Neural progenitor cell (in vitro differentiated cells): ENCODE measurements around the gene PRUNE2. TPM values are rescaled to one million over a fixed set of nuclear protein-coding genes. Genes with fewer than 3 reads are reported as not detected.
"Not testable (repeated sequence)": the region's sequence is repeated elsewhere in the genome, so short reads cannot be mapped to it uniquely, and the experiment has no call there.

Experiments
- DNase-seq: peaks from one replicate; pipeline ENCODE4 v3.0.0-alpha.2; 2016; ENCODE audit warnings: low spot score
- H2AFZ ChIP-seq: fragments of 200-600 bp; sonication (generic); replicated peaks from 2 replicates; pipeline ENCODE4 v1.6.1; 2016; ENCODE audit warnings: antibody characterized with exemption
- H3F3A ChIP-seq: fragments of 200-600 bp; sonication (generic); 2 replicates; pipeline ENCODE4 v1.6.1; 2016; ENCODE audit warnings: antibody characterized with exemption, low read depth
- H3K27ac ChIP-seq: fragments of 200-600 bp; sonication (generic); 2 replicates; pipeline ENCODE4 v1.5.1; 2016; ENCODE audit warnings: mild to moderate bottlenecking
- H3K27me3 ChIP-seq: fragments of 200-600 bp; sonication (generic); 2 replicates; pipeline ENCODE4 v1.6.1; 2016; ENCODE audit warnings: mild to moderate bottlenecking, moderate library complexity
- H3K36me3 ChIP-seq: fragments of 200-600 bp; sonication (generic); 2 replicates; pipeline ENCODE4 v1.5.1; 2016
- H3K4me1 ChIP-seq: fragments of 200-600 bp; sonication (generic); 2 replicates; pipeline ENCODE4 v1.6.1; 2016; ENCODE audit warnings: mixed run types
- H3K4me2 ChIP-seq: fragments of 200-600 bp; sonication (generic); 2 replicates; pipeline ENCODE4 v1.6.1; 2016
- H3K4me3 ChIP-seq: fragments of 200-600 bp; sonication (generic); 2 replicates; pipeline ENCODE4 v1.5.1; 2016
- H3K79me2 ChIP-seq: fragments of 200-600 bp; sonication (generic); 2 replicates; pipeline ENCODE4 v1.6.1; 2016; ENCODE audit warnings: low read depth
- H3K9ac ChIP-seq: fragments of 200-600 bp; sonication (generic); 2 replicates; pipeline ENCODE4 v1.6.1; 2016
- H3K9me3 ChIP-seq: fragments of 200-600 bp; sonication (generic); 2 replicates; pipeline ENCODE4 v1.5.1; 2016; ENCODE audit warnings: low read depth
- H4K20me1 ChIP-seq: fragments of 200-600 bp; sonication (generic); 2 replicates; pipeline ENCODE4 v1.6.1; 2016; ENCODE audit warnings: low read depth
- H3K27ac Mint-ChIP-seq: 3 replicates; pipeline ENCODE4 v1.8.0; 2021; ENCODE audit warnings: mixed read lengths
- H3K27me3 Mint-ChIP-seq: 2 replicates; pipeline ENCODE4 v1.8.0; 2022; ENCODE audit warnings: low read depth, mild to moderate bottlenecking, inconsistent platforms, moderate library complexity, mixed read lengths; ENCODE audit not compliant: insufficient read depth
- H3K36me3 Mint-ChIP-seq: 3 replicates; pipeline ENCODE4 v1.8.0; 2021; ENCODE audit warnings: mixed read lengths
- H3K4me1 Mint-ChIP-seq: 3 replicates; pipeline ENCODE4 v1.8.0; 2021; ENCODE audit warnings: mixed read lengths
- H3K4me3 Mint-ChIP-seq: 3 replicates; pipeline ENCODE4 v1.8.0; 2021; ENCODE audit warnings: mild to moderate bottlenecking, moderate library complexity, mixed read lengths
- H3K9me3 Mint-ChIP-seq: 3 replicates; pipeline ENCODE4 v1.8.0; 2020; ENCODE audit warnings: mixed read lengths
- CTCF ChIP-seq: fragments of 200-600 bp; sonication (generic); IDR thresholded peaks from 2 replicates; pipeline ENCODE4 v1.5.1; 2017; ENCODE audit warnings: antibody characterized with exemption, mild to moderate bottlenecking
- EZH2 ChIP-seq: fragments of 200-600 bp; sonication (generic); IDR thresholded peaks from 2 replicates; pipeline ENCODE4 v1.6.1; 2017; ENCODE audit warnings: antibody characterized with exemption, mild to moderate bottlenecking, moderate library complexity
- EZH2phosphoT487 ChIP-seq: fragments of 200-600 bp; sonication (generic); IDR thresholded peaks from 2 replicates; pipeline ENCODE4 v1.6.1; 2017; ENCODE audit warnings: antibody characterized with exemption
- total RNA-seq: library from RNA; depleted of rRNA; stranded (reverse); fragments of >200 nt; gene quantifications from 2 replicates; pipeline ENCODE4 v1.2.3, GENCODE V29; 2015; ENCODE audit warnings: low replicate concordance

The PRUNE2 gene
- 18.4 and 28.2 TPM in 2 replicates for total RNA-seq

- peak within 1 kb of the TSS; percentile 89 for H3K4me3 Mint-ChIP-seq
- Histone ChIP-seq H3K79me2 (no peaks in the 10 kb centered on the region), H3K27ac (no peak within 1 kb of the TSS), H3K4me2 (peak within 1 kb of the TSS; percentile 98), H4K20me1 (peaks cover 16% of the 10 kb centered on the region), H2AFZ (peak within 1 kb of the TSS; percentile 83), H3K36me3 (no peaks in the 10 kb centered on the region), H3K4me3 (peak within 1 kb of the TSS; percentile 61), H3K9ac (no peak within 1 kb of the TSS), H3K4me1 (peaks cover 8% of the 10 kb centered on the region), H3F3A (peaks cover 15% of the 10 kb centered on the region), H3K9me3 (no peaks in the 10 kb centered on the region), H3K27me3 (peaks cover 64% of the 10 kb centered on the region)
- H3K4me1 Mint-ChIP-seq, result peaks cover 17% of the 10 kb centered on the region
- TF ChIP-seq EZH2 (peak; percentile 77), EZH2phosphoT487 (no peak), CTCF (peak; percentile 4)
- H3K36me3 Mint-ChIP-seq, result no peaks in the 10 kb centered on the region
- no peak within 1 kb of the TSS for H3K27ac Mint-ChIP-seq
- H3K27me3 Mint-ChIP-seq, result peaks cover 28% of the 10 kb centered on the region
- no peaks in the 10 kb centered on the region for H3K9me3 Mint-ChIP-seq
- DNase-seq, result peak; percentile 92
Observed at GRCh38 chr9:76905791-76906646, at the start of gene PRUNE2. Gene PRUNE2 (minus strand): TSS chr9:76906114. CDS start chr9:76905963, 151 bp downstream.

- H3K4me3 Mint-ChIP-seq, H3K9ac ChIP-seq, H3K79me2 ChIP-seq, H3K27ac Mint-ChIP-seq, H3K4me2 ChIP-seq, H3K36me3 ChIP-seq, H3F3A ChIP-seq, H3K27ac ChIP-seq, DNase-seq, H3K36me3 Mint-ChIP-seq, H3K9me3 ChIP-seq, H3K27me3 ChIP-seq, H3K4me3 ChIP-seq, H4K20me1 ChIP-seq, H3K27me3 Mint-ChIP-seq, H3K4me1 ChIP-seq, H2AFZ ChIP-seq: not testable (repeated sequence)
- Mint-ChIP-seq H3K9me3 (peaks cover 12% of the 10 kb centered on the region), H3K4me1 (peaks cover 16% of the 10 kb centered on the region)
Observed at GRCh38 chr9:76955406-76955805, 49.5 kb upstream of the PRUNE2 start.

GRCh38 chr9:76949865-76950264, 44.0 kb upstream of the PRUNE2 start:
- DNase-seq, result no peak
- Histone ChIP-seq H3K4me2 (no peak overlapping the region), H3K27ac (no peak overlapping the region), H3K27me3 (no peaks in the 10 kb centered on the region), H3K36me3 (no peaks in the 10 kb centered on the region), H2AFZ (no peak overlapping the region), H3K9ac (no peak overlapping the region), H3K4me3 (no peak overlapping the region), H4K20me1 (no peaks in the 10 kb centered on the region), H3F3A (no peaks in the 10 kb centered on the region), H3K4me1 (no peaks in the 10 kb centered on the region), H3K9me3 (no peaks in the 10 kb centered on the region), H3K79me2 (no peaks in the 10 kb centered on the region)
- H3K4me1 Mint-ChIP-seq, result peaks cover 4% of the 10 kb centered on the region
- H3K27me3 Mint-ChIP-seq, result peaks cover 9% of the 10 kb centered on the region
- TF ChIP-seq EZH2phosphoT487 (no peak), EZH2 (no peak), CTCF (no peak)
- H3K27ac Mint-ChIP-seq, result no peak overlapping the region
- H3K36me3 Mint-ChIP-seq, result peaks cover 3% of the 10 kb centered on the region
- no peak overlapping the region for H3K4me3 Mint-ChIP-seq
- peaks cover 12% of the 10 kb centered on the region for H3K9me3 Mint-ChIP-seq

GRCh38 chr9:76944011-76944410, 38.1 kb upstream of the PRUNE2 start:
- TF ChIP-seq EZH2 (no peak), EZH2phosphoT487 (no peak), CTCF (no peak)
- no peak overlapping the region for H2AFZ ChIP-seq
- no peak overlapping the region for H3K4me2 ChIP-seq
- H3K9me3 ChIP-seq, result no peaks in the 10 kb centered on the region
- H3K9ac ChIP-seq, result no peak overlapping the region
- Mint-ChIP-seq H3K4me3 (no peak overlapping the region), H3K4me1 (no peaks in the 10 kb centered on the region), H3K27ac (no peak overlapping the region), H3K36me3 (no peaks in the 10 kb centered on the region), H3K27me3 (no peaks in the 10 kb centered on the region), H3K9me3 (no peaks in the 10 kb centered on the region)
- no peaks in the 10 kb centered on the region for H3F3A ChIP-seq
- H3K36me3 ChIP-seq, result no peaks in the 10 kb centered on the region
- H3K79me2 ChIP-seq, result no peaks in the 10 kb centered on the region
- H3K4me1 ChIP-seq, result no peaks in the 10 kb centered on the region
- no peak for DNase-seq
- no peak overlapping the region for H3K4me3 ChIP-seq
- no peaks in the 10 kb centered on the region for H3K27me3 ChIP-seq
- no peaks in the 10 kb centered on the region for H4K20me1 ChIP-seq
- no peak overlapping the region for H3K27ac ChIP-seq
